Globus pallidus (tissue), 1 donor: ENCODE data around the gene RAI2.
"Not testable (repeated sequence)": the region's sequence is repeated elsewhere in the genome, so short reads cannot be mapped to it uniquely, and the experiment has no call there.

Source experiments
- DNase-seq: peaks from one replicate; pipeline ENCODE4 v3.0.0-alpha.2; 2015; ENCODE audit warnings: low spot score

RAI2 gene

DNA sequence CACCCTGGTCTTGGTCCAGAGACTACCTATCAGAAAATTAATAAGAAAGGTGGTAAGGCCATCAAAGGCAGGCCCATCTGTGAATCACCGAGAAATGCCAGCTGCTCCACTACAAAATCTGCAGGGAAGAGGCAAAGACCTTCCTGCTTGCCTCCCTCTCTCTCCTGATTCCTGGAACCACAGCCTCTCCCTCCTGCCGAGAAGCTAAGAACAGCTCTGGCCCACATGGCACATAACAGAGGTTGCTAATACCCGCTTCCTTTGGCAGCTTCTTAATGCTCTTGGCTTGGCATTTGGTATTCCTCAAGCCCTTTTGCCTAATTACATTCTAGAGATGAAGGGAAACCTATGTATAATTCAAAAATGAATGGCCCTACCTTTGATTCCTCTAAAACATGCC is 32.9 kb downstream of the RAI2 start:
- no peak for DNase-seq

DNA sequence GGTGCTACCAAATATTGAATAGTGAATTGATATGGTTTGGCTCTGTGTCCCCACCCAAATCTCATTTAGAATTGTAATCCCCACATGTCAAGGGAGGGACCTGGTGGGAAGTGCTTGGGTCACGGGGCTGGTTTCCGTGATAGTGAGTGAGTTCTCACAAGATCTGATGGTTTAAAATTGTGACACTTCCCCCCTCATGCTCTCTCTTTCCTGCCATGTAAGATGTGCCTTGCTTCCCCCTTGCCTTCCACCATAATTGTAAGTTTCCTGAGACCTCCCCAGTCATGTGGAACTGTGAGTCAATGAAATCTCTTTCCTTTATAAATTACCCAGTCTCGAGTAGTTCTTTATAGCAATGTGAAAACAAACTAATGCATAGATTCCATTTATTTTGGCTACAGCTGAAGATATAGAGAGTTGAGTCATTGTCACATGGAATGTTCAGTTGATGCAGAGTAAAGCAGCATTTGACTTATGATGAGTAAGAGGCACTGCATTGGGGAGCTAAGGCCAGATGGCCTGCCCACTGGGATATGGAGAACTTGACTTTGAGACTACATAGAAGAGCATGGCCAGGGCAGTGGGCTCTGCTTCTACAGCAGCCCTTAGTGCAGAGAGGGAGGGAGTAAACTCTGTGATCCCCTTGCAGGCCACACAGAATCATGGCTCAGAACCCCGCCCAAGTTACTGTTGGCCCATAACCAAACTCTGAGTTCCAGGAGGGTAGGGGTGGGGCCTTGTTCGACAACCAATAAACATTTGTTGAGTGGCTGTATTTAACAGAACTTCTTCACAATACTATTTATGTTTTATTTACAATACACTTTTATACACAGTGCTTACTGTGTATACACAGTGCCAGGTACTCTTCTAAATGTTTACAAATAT is 34.2 kb downstream of the RAI2 start:
- DNase-seq = no peak

GRCh38 chrX:17824980-17825379 is 36.1 kb downstream of the RAI2 start:
- no peak for DNase-seq

- DNase-seq = no peak
These were observed 38.7 kb downstream of the RAI2 start for GRCh38 chrX:17822351-17822750.

- no peak for DNase-seq
These were observed 41.0 kb downstream of the RAI2 start for GRCh38 chrX:17820100-17820499.

DNA sequence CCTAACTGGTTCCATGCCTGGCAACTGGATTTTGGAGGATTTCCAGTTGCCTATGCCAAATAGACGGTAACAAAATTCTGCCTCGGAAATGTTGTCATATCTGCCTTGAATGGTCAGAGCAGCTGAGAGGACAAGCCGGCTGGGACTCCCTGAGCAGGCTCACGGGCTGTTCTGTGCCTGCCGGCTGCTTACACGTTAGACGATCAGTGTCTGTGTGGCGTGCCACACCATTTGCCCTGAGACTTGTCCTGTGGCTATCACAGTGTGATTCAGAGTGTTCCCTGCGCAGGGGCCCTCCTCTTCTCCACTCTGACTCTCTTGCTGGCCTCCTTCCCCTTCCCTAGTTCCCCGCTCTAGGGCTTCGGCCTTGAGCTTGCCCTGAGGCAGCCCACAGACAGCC is 42.4 kb downstream of the RAI2 start:
- no peak for DNase-seq

DNA sequence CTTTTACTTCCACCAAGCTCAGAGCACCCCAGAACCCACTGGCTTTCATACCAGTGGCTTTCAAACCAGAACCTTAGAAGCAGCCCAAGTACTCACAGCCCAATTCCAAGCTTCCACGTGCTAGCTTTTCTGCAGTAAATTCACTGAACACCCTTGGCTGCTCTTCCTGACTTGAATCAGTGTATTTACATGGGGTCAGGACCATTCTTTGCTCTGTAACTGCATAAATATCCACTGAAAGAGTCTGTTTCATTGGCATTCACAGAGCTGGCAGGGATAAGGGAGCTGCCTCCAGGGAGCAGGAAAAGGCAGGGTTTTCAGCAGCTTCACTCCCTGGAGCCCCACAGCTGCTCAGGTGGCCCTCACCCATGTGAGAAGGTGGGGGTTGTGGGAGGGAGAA is 43.8 kb downstream of the RAI2 start:
- no peak for DNase-seq

- DNase-seq = no peak
These were observed 46.5 kb downstream of the RAI2 start for GRCh38 chrX:17814557-17814956.

GRCh38 chrX:17814059-17814458 is 47.0 kb downstream of the RAI2 start:
- DNase-seq = no peak

- no peak for DNase-seq
These were observed 47.8 kb downstream of the RAI2 start for GRCh38 chrX:17813277-17813676.

DNA sequence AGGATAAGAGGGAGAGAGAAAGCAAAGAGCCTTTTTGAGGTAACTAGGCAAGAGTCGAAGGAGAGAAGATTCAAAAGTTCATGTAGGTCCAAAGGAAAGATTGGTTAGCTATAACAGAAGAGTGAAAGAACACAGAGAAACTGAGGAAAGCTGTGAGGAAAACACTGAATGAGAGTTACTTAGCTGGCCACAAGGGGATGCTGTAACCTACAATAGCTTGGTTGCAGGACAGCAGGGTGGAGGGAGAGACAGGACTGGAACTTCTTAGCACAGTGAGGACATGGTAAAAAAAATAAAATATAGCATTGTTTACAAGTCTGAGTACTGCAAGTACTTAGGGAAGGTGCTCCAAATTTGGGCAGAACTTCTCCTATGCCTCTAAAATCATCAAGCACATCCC is 48.3 kb downstream of the RAI2 start:
- DNase-seq = no peak

DNA sequence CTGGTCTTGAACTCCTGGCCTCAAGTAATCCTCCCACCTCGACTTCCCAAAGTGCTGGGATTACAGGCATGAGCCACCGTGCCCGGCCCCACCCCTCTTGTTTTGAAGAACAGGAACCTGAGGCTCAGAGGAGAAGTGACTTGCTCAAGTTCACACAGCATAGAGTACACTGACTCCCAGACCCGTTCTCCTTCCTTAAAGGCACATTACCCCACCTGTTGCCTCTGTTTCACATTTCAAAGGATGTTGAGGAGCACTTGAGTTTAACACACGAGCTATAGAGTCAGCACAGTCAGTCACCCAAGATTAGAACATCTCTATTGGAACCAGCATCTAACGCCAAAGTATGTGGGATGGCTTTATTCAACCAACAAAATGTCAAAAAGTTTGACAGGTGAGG is 51.1 kb downstream of the RAI2 start:
- no peak for DNase-seq

- DNase-seq = no peak
These were observed 51.8 kb downstream of the RAI2 start for GRCh38 chrX:17809273-17809672.

DNA sequence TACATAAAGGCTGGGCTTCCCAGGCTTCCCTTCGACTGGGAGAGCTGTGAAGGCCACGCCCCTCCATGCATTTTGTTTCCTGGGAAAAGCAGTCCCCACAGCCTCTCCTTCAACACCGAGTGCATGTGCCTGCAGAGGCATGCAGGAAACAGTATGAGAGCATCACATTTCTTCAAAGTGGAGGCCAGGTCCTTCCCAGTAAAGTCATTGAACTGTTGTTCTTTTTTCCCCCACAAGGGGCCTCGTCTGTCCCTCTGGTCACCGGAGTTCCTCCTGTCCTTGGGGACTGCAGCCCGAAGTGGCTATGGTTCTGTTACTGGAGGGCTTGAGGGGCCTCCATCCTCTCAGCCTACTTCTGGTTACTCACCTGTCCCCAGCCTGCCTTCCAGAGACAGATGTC is 56.0 kb downstream of the RAI2 start:
- DNase-seq = no peak

GRCh38 chrX:17803449-17803848 is 57.6 kb downstream of the RAI2 start:
- DNase-seq = no peak

DNA sequence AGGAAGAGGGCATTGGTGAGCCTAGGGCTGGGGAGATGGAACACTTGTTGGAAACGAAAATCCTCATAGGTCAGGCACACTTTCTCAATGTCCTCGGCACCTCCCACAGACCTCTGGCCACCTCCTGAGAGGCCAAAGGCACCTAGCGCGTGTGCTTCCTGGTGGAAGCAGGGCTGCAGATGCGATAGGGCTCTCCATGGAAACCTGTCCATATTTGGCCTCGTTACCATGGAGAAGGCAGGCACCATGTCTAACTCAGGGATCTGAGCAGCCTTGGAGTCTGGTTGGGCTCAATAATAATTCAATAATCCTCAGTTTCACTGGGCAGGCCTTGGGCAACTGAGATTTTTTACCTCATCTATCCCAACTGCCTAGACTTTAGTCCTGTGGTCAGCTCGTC is 58.3 kb downstream of the RAI2 start:
- no peak for DNase-seq

DNA sequence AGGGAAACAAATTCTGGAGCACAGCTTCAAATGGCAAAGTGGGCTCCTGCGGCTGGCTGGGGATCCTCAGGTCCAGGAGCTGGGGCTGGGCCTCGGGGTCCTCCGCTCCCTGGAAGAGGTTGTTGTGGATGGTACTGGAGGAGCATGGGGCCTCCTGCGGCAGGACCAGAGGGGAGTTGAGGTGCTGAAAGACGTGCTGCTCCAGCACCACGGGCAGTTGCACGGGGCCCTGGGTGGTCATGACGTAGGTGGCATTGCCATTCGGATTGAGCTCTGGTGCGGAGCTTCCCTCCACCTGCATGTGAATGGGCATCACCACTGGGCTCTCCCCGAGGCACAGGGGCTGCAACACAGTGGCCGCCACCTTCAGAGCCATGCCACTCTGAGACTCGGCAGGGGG is 59.7 kb downstream of the RAI2 start:
- no peak for DNase-seq

DNA sequence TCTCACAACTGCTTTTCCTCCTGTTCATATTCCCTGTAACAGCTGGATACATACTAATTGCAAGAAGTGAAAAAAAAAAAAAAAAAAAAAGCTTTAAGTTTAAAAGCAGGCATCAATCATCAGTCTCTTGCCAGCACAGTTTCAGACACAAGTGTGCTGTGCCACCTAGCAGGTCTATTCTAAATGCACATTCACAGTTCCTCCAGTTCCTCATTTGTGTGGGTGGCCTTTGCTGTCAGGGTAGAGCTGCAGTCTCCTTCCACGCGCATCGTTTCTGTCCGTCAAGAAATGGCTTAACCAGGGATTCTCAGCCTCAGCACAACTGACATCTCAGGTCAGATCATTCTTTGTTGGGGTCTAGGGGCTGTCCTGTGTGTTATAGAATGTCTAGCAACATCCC is 62.2 kb downstream of the RAI2 start:
- no peak for DNase-seq

DNA sequence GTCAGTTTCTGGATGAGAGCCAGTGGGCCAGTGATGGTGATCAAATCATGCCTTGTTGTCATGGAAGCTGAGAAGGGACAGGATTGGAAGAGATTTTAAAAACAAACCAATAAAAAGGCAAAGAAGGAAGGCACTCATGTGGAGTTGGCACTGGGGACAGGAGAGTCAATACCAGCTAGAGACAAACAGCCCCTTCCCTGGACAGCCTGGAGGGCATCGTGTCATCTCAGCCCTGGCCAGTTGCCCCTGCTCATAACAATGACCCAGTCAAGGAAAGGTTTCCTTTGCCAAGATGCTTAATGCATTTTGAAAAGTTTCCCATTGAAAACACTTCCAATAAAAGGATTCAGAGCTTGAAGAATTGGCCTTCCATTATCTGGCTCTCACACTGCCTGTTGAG is 68.3 kb downstream of the RAI2 start:
- peak; percentile 20 for DNase-seq

- DNase-seq = no peak
These were observed 72.0 kb downstream of the RAI2 start for GRCh38 chrX:17788956-17789562.

DNA sequence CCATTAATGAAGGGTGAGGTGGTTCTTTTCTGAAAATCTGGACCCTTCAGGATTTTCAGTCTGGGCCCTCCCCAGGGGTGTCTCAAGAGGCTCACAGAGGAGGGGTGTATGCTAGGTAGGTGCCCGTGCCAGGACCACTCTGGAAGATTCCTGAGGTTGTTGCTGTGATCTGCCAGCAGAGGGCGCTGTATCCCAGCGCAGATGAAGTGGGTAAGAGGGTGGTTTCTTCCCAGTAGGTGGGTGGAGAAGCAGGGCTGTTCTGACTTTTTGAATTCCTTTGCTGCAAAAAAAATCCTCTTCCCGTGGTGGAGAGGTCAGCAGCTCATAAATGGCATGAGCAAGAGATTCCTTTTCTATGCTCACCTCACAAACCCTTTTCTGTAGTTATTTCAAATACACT is 72.7 kb downstream of the RAI2 start:
- peak; percentile 6 for DNase-seq

GRCh38 chrX:17787557-17787956 is 73.5 kb downstream of the RAI2 start:
- DNase-seq = no peak

DNA sequence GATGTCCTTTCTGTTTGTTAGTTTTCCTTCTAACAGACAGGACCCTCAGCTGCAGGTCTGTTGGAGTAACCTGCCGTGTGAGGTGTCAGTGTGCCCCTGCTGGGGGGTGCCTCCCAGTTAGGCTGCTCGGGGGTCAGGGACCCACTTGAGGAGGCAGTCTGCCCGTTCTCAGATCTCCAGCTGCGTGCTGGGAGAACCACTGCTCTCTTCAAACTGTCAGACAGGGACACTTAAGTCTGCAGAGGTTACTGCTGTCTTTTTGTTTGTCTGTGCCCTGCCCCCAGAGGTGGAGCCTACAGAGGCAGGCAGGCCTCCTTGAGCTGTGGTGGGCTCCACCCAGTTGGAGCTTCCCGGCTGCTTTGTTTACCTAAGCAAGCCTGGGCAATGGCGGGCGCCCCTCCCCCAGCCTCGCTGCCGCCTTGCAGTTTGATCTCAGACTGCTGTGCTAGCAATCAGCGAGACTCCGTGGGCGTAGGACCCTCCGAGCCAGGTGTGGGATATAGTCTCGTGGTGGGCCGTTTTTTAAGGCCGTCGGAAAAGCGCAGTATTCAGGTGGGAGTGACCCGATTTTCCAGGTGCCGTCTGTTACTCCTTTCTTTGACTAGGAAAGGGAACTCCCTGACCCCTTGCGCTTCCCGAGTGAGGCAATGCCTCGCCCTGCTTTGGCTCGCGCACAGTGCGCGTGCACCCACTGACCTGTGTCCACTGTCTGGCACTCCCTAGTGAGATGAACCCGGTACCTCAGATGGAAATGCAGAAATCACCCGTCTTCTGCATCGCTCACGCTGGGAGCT is 74.3 kb downstream of the RAI2 start:
- not testable (repeated sequence) for DNase-seq
